HG03066 (cell line): ENCODE data around the gene CACNA1C.

Experiments
- ATAC-seq: cut with Tn5 transposase; IDR thresholded peaks from one replicate; pipeline ENCODE4 v1.9.1; 2021; ENCODE audit warnings: low read depth; ENCODE audit not compliant: unreplicated experiment

CACNA1C gene

GRCh38 chr12:2165021-2165420, 112.2 kb downstream of the CACNA1C start:
- ATAC-seq: no peak

DNA sequence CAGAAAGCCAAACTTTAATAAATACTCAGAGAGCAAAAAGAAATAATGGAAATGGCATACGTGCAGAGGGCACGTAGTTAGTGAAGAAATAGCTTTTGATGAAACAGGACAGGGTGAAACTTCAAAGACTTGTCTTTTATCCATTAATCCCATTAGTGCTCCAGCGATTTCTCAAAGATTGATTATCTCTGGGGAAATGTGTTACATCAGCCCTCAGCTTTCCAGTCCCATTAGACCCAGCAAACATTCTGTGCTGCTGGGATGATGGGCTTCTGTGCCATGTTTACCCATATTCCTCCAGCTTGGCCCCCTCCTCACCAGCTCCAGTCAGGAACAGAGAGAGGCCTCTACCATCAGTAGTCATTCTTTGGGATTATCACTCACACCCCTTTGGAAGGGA, 113.1 kb downstream of the CACNA1C start:
- ATAC-seq: no peak

DNA sequence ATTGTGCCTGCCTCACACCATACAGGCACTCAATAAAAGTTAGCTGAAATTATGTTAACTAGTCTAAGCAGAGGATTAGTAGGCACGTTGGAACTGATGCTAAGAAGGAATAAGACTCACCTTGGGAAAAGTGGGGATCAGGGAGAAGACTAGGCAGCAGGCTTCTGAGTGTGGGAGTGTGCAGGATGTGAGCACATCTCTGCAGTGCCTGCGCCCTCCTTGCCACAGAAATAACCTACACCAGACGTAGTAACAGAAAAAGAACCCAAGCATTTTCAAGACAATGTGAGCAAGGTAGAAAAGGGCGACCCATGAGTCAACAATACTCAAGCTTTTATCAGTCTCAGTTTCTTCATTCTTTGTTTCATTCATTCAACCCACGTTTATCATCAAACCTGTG, 113.9 kb downstream of the CACNA1C start:
- no peak for ATAC-seq

DNA sequence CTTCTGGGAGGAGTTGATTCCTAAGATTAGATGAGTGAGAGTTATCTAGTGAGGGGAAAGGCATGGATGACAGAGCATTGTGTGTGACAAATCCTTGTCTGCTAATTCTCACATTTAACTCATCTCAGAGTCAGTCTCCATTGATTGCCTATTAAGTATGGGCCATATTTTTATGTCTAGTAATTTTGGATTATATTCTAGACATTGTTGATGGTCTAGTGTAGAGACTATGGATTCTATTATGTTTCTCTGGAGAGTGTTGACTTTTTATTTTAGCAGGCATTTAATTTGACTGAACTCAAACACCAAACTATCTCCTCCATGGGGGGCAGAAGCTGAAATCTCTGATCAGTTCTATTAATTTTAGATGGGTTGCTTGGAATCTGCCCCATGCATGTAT, 114.4 kb downstream of the CACNA1C start:
- ATAC-seq: no peak

DNA sequence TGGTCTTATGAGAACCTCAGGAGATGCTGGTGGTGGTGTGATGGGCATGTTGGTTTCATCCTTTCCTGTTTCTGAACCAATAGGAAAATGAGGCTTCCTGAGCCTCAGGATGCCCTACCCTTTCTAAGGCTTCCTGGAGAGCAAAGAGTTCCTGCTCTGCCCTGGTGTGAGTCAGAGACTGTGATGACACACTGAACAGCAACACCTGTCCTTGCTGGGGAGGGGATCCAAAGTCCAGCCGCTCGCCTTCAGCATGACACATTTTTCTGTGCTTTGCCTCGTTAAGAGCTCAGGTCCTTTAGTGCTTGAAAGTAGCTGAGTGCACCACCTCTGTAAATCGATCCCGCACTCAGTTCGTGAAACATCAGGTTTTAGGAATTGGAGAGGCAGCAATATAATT, 116.0 kb downstream of the CACNA1C start:
- no peak for ATAC-seq

GRCh38 chr12:2169489-2169888, 116.7 kb downstream of the CACNA1C start:
- no peak for ATAC-seq

GRCh38 chr12:2169940-2170339, 117.2 kb downstream of the CACNA1C start:
- no peak for ATAC-seq

DNA sequence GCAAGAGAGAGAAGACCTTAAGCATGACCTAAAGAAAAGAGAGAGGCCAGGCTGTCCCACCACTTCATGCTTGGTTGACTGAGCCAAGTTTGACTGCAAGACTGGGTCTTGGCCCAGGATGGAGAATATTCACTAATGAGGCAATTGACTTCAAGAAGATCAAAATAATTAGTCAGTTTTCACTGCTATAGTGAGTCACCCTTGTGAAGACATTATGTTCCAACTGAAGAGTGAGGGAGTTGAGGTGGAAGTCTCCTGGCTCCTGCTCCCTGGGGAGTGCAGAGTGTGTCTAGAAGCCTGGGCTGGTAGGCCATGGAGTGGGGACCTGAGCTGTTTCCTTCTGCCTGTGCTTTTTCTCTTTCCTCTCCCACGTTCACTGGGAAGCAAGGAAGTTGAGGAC, 117.6 kb downstream of the CACNA1C start:
- no peak for ATAC-seq

DNA sequence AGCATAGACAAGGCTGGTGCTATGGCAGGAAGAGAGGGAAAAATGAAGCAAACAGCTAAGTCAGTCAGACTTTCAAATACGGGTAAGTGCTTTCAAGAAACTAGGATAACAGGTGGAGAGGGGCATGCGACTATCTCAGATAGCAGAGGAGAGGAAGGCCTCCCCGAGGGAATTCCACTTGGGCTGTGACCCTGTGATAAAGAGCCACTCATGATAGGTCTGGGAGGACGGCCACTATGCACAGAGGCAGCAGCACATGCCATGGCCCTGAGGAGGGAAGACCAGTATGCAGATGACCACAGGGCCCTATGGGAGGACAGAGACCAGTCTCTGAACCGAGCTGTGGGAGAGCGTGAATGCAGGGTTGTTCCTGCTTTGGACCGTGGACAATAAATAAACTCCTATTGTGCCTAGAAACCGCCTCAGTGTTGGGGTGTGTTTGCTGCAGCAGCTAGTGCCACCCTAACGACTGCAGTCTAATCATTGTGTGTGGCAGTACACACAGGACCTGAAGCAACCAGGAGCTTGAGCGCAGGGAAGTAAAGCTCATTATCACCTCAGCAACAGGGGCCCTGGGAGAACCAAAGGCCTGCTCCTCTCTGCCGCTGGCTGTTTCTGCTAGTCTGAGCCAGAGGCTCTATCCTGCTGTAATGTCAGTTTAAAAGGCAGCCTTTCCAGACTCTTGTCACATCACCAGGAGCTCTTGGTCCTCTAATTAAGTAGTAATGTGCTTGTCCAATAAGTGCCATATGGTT, 119.1 kb downstream of the CACNA1C start:
- no peak for ATAC-seq

- ATAC-seq: no peak
Observed at GRCh38 chr12:2172491-2173214, 119.9 kb downstream of the CACNA1C start.

- no peak for ATAC-seq
Observed at GRCh38 chr12:2173971-2174370, 121.2 kb downstream of the CACNA1C start.

DNA sequence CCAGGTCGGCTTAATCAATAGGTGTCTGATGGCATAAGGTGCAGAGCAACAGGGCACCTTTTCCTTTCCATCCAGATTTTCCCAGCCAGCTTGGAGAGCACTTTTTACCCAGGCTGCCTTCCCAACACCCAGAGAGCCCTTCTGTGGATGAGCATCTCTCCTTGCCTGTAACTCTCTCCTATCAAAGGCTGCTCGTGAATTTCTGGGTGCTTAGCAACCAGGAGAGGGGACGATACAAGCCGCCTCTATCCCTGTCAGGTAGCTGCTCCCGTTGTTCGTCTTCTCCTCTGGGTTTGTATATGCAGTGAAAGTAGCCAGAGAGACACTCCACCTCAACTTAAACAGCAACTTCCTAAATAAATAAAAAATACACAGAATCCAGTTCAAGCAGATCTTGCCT, 124.2 kb downstream of the CACNA1C start:
- ATAC-seq: no peak

DNA sequence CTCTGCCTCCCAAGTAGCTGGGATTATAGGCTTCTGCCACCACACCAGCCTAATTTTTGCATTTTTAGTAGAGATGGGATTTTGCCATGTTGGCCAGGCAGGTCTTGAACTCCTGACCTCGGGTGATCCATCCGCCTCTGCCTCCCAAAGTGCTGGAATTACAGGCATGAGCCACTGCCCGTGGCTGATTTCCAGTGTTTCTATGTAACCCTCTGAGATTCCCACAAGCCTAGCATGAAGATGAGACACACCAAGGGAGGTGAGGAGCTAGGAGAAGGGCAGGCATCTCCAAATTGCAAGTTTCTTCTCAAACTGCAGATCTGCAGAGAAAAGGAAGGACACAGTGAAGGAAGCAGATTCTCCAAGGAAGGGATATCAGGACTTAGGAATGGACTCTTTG, 125.0 kb downstream of the CACNA1C start:
- no peak for ATAC-seq

DNA sequence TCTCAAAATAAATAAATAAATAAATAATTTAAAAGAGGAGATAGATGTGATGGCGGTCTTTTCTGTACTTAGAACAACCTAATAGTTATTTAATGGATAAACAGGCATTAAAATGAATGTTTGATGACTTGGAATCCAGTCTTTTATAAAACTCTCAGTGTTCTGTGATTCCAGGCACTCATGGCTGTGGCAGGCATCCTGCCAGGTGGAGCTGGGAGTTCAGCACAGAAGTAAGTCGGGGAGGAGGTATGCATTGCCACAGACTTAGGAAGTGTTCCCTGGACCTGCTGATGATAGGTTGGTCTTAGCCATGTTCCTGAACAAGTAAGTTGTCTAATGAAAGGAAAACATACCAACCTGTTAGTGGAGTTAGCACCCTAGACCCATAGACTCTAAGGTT, 126.3 kb downstream of the CACNA1C start:
- ATAC-seq: no peak

DNA sequence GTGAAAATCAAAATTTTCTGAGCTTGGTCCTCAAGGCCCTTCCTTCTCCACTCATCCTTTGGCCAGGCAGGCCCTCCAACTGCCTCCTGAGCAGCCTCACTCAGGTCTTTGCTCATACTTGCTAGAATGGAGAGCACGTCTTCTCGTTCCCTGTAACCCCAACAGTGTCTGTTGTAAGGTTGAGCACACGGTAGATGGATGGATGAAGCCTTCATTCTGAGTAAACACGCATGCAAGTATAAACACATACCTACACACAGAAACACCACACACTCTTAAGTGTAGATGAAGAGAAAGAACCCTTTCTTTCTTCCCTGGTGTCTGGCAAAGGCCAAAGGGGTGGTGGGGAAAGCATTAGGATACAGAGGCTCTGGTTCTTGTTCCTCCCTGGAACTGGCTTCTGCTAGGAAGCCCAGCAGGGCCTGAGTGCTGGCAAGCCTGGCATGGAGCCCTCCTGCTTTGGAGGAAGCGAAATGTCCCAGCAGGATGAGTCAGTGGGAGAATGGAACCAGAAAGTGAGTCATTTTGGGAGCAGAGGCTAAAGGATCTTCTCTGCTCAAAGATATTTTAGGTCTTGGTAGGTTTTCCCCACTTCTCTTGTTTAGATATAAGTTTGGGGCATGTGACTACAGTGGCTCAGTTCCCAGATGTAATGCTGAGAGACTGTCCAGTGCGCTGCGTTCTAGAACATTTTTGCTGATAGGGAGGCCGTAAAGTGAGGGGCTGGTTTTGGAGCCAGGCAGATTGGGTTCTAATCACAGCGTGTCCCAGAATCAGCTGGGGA, 127.4 kb downstream of the CACNA1C start:
- ATAC-seq: no peak

DNA sequence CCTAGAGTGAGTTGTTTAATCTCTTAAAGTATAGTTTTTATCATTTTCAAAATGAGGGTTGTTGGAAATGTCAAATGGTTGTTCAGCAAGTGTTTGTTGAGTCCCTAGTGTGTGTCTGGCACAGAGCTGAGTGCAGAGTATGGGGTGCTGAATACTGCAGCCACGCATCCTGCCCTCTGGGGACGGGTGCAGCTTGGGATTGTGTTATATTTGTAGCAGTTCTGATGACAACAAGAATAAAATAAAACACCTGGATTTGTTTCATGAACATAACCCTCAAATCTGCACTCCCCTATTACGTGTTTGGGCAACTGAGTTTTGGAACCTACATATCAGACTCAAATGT, 127.9 kb downstream of the CACNA1C start:
- no peak for ATAC-seq

GRCh38 chr12:2183556-2184541, 131.1 kb downstream of the CACNA1C start:
- no peak for ATAC-seq

DNA sequence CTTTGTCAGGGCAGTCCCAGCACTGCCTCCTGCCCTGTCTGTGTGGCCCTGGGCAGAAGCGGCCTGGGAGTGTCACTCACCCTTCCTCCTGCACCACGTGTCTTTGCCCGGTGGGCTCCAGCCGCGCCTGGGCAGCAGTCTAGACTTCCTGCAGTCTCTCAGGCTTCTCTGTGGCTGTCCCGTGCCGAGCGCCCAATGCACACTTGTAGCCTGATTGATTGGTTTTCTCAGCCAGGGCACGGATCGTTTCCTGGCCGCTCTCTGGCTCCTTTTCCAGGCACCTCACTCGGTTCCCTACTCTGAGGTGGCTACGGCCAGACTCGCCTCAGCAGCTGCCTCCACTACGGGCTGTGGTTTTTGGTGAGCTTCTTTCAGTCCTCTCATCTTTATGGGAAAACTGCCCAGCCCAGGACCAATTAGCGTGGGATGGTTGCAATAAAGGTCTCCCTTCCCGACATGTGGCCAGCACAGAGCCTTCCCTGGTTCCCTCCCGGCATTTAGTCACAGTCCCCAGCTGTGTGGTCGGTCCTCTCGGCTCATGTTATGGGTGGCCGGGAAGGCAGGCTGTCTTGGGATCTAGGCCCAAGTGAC, 133.1 kb downstream of the CACNA1C start:
- no peak for ATAC-seq

- no peak for ATAC-seq
Observed at GRCh38 chr12:2187195-2187945, 134.6 kb downstream of the CACNA1C start.
